ENCODE measurements around the gene RD3L.

- no peak for TF ChIP-seq CTCF (IDR thresholded peaks at IDR 0.05)
- no peak for TF ChIP-seq POLR2A (IDR thresholded peaks at IDR 0.05)
Observed at GRCh38 chr14:103948442-103948841, 6.1 kb upstream of the RD3L start.
